HTR-8/SVneo (cell line): Measurements from ENCODE around the gene SLC6A18.
"Not testable (repeated sequence)": the region's sequence is repeated elsewhere in the genome, so short reads cannot be mapped to it uniquely, and the experiment has no call there.

Experiments used
- DNase-seq: peaks from one replicate; pipeline ENCODE4 v3.0.0; 2011; ENCODE audit warnings: low spot score, mixed read lengths; ENCODE audit not compliant: insufficient read length
- FAIRE-seq: peaks from 2 replicates; lab custom pipeline; 2011; peaks lifted over from hg19 to GRCh38; lab: Jason Lieb, UNC

Gene SLC6A18

DNA sequence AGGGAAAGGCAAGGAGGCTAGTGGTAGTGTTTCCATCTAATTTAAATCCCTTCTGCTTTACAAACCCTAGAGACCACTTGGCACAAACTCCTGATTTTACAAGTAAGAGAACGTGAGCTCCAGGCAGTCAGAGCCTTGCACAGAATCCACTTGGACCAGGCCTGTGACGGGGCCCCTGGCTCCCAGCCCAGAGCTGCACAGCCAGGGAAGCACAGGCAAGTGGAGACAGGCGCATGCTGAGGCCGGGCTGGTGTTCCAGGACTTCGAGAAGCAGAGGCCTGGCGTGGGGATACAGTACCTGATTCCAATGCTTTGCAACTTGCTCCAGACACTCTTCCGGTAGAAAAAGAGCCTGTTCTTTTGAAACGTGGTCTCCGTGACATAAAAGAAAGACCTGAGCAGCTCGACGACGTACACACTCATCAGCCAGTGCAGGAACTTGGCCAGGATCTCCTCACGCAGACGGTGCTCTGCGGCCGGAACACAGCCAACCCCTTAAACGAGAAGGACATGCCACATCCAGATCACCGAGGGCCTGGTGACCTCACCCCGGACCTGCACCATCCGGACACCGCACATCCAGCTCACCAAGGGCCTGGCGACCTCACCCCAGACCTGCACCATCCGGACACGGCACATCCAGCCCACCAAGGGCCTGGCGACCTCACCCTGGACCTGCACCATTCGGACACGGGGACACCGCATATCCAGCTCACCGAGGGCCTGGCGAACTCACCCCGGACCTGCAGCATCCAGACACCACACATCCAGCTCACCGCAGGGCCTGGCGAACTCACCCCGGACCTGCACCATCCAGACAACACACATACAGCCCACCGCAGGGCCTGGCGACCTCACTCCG is 57.2 kb downstream of the SLC6A18 start:
- DNase-seq (no peak), FAIRE-seq (peak; percentile 33)

DNA sequence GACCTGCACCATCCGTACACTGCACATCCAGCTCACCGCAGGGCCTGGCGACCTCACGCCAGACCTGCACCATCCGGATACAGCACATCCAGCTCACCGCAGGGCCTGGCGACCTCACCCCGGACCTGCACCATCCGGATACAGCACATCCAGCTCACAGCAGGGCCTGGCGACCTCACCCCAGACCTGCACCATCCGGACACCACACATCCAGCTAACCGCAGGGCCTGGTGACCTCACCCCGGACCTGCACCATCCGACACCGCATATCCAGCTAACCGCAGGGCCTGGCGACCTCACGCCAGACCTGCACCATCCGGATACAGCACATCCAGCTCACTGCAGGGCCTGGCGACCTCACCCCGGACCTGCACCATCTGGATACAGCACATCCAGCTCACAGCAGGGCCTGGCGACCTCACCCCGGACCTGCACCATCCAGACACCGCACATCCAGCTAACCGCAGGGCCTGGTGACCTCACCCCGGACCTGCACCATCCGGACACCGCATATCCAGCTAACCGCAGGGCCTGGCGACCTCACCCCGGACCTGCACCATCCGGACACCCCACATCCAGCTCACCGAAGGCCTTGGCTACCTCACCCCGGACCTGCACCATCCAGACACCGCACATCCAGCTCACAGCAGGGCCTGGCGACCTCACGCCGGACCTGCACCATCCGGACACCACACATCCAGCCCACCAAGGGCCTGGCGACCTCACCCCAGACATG is 58.0 kb downstream of the SLC6A18 start:
- not testable (repeated sequence) for DNase-seq
- FAIRE-seq, result peak; percentile 83

GRCh38 chr5:1283729-1284041 is 58.5 kb downstream of the SLC6A18 start:
- DNase-seq, FAIRE-seq: not testable (repeated sequence)

GRCh38 chr5:1284336-1284970 is 59.3 kb downstream of the SLC6A18 start:
- FAIRE-seq, result peak; percentile 57
- DNase-seq, result not testable (repeated sequence)

- FAIRE-seq (no peak), DNase-seq (no peak)
These were observed 60.0 kb downstream of the SLC6A18 start for GRCh38 chr5:1285141-1285540.

- DNase-seq (no peak), FAIRE-seq (no peak)
These were observed 60.7 kb downstream of the SLC6A18 start for GRCh38 chr5:1285883-1286291.

GRCh38 chr5:1288439-1289335 is 63.5 kb downstream of the SLC6A18 start:
- FAIRE-seq, result no peak
- no peak for DNase-seq

DNA sequence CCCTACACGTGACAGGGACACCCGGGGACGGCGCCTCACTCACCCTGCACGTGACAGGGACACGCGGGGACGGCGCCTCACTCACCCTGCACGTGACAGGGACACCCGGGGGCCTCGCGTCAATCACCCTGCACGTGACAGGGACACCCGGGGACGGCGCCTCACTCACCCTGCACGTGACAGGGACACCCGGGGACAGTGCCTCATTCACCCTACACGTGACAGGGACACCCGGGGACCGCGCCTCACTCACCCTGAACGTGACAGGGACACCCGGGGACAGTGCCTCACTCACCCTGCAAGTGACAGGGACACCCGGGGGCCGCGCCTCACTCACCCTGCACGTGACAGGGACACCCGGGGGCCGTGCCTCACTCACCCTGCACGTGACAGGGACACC is 64.4 kb downstream of the SLC6A18 start:
- DNase-seq, FAIRE-seq: not testable (repeated sequence)

- not testable (repeated sequence) for DNase-seq, FAIRE-seq
These were observed 65.8 kb downstream of the SLC6A18 start for GRCh38 chr5:1290956-1291355.

DNA sequence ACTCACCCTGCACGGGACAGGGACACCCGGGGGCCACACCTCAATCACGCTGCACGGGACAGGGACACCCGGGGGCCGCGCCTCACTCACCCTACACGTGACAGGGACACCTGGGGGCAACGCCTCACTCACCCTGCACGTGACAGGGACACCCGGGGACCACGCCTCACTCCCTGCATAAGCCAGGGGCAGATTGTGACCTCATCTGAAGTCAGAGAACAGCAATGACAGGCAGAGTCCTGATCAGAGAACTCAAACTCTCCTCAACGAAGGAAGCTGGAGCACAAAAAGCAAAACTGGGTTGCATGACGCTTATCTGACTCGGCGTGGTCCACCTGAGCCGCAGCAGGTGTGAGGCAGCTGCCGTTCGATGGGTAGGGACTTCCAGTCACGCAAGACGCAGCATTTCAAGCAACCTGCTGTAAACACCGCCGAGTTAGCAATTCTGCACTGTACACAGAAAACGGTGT is 66.5 kb downstream of the SLC6A18 start:
- no peak for FAIRE-seq
- no peak for DNase-seq

DNA sequence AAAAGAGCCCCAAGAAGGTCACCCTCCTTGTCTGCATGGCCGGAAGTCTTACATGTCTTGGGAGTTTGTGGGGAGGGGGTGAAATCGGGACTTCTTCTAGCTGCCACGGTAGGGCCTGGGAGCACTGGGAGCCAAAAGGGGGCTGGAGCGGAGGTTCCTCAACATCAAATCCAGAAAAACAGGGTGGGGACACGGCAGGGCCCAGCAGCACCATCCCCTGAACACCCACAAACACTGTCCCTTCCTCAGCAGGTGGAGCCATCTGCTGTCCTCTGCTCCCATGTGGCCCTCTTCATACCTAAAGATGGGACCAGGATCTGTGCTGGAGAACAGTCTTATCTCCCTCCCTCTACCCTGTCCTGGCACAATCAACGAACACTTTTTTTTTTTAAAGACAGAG is 67.0 kb downstream of the SLC6A18 start:
- no peak for FAIRE-seq
- DNase-seq, result no peak

DNA sequence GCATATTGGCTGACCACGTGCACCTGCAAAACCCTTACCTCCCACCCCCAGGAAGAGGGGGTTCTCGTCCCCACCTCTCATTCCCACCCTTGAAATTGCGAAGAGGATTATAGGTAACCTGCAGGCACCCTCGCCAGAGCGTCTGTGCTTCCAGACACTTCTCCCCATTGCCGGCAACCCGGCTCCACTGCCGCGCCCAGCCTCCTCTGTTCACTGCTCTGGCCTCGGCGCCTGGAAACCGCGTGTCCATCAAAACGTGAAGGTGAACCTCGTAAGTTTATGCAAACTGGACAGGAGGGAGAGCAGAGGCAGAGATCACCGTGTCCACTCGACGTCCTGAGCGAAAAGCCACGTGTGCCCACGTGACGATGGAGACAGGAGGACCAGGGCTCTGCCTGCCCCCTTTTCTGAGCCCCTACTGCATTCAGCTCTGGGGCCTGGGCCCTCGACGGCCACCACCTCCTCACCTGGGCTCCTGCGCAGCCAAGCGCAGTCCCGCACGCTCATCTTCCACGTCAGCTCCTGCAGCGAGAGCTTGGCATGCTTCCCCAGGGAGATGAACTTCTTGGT is 67.8 kb downstream of the SLC6A18 start:
- no peak for FAIRE-seq
- DNase-seq, result no peak

GRCh38 chr5:1293416-1294205 is 68.4 kb downstream of the SLC6A18 start:
- no peak for FAIRE-seq
- DNase-seq, result no peak

- DNase-seq (no peak), FAIRE-seq (no peak)
These were observed 69.1 kb downstream of the SLC6A18 start for GRCh38 chr5:1294206-1294834.

DNA sequence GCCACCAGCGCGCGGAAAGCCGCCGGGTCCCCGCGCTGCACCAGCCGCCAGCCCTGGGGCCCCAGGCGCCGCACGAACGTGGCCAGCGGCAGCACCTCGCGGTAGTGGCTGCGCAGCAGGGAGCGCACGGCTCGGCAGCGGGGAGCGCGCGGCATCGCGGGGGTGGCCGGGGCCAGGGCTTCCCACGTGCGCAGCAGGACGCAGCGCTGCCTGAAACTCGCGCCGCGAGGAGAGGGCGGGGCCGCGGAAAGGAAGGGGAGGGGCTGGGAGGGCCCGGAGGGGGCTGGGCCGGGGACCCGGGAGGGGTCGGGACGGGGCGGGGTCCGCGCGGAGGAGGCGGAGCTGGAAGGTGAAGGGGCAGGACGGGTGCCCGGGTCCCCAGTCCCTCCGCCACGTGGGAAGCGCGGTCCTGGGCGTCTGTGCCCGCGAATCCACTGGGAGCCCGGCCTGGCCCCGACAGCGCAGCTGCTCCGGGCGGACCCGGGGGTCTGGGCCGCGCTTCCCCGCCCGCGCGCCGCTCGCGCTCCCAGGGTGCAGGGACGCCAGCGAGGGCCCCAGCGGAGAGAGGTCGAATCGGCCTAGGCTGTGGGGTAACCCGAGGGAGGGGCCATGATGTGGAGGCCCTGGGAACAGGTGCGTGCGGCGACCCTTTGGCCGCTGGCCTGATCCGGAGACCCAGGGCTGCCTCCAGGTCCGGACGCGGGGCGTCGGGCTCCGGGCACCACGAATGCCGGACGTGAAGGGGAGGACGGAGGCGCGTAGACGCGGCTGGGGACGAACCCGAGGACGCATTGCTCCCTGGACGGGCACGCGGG is 69.9 kb downstream of the SLC6A18 start, which contains the start of gene TERT:
Gene TERT, minus strand, starts transcription at position 234 of the 815 bp plus-strand sequence. Its CDS starts 79 bp downstream, at position 155.
- DNase-seq (no peak), FAIRE-seq (no peak)

DNA sequence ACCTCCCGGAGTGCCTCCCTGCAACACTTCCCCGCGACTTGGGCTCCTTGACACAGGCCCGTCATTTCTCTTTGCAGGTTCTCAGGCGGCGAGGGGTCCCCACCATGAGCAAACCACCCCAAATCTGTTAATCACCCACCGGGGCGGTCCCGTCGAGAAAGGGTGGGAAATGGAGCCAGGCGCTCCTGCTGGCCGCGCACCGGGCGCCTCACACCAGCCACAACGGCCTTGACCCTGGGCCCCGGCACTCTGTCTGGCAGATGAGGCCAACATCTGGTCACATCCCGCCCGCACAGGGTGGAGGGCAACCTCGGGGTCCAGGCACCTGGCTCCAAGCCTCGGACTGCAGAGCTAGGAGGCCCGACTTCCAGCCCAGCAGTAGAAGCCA is 70.5 kb downstream of the SLC6A18 start:
- DNase-seq (no peak), FAIRE-seq (no peak)
